ENCODE results near the gene FGF14.

GRCh38 chr13:101875091-101875490, 526.8 kb downstream of the FGF14 start:
- TF ChIP-seq POLR2A (IDR thresholded peaks at IDR 0.05) (no peak), CTCF (IDR thresholded peaks at IDR 0.05) (no peak)

Measured in Peyer's patch (tissue), 4 donors.